ENCODE results near the gene CFD.
"Not testable (repeated sequence)": the region's sequence is repeated elsewhere in the genome, so short reads cannot be mapped to it uniquely, and the experiment has no call there.

The CFD gene

GRCh38 chr19:871446-872265 lies 12.2 kb downstream of the CFD start:
- no peak for DNase-seq (ENCODE audit: low read depth)

DNA sequence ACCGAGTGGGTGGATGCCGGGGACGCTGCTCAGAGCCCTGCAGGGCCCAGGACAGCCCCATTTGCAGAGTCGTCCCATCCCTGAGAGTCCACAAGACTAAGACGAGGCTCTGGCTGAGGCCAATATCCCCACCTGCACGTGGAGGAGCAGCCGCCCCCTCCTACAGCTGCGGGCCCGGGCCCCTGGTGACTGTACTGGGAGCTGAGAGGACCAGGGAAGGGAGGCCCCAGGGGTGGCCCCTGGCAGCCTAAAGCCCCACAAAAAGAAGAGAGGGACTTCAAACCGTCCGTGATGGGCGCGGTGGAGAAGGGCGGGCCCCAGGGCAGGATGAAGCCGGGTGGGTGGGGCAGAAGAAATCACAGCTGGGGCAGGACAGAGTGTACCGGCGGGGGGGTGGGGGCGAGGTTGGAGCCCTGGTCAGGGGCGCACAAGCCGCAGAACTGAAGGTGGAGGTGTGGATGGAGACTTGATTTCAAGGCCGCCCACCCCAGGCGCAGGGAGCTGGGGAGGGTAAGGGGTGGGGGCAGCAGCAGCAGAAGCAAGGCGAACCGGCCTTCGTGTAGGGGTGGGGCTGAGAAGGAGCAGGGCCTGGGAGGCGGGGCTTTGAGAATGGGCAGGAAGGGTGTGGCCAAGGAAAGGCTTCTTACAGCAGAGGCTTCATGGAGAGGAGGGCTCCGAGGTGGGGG lies 12.9 kb downstream of the CFD start:
- peak; percentile 76 for DNase-seq (ENCODE audit: low read depth)

DNA sequence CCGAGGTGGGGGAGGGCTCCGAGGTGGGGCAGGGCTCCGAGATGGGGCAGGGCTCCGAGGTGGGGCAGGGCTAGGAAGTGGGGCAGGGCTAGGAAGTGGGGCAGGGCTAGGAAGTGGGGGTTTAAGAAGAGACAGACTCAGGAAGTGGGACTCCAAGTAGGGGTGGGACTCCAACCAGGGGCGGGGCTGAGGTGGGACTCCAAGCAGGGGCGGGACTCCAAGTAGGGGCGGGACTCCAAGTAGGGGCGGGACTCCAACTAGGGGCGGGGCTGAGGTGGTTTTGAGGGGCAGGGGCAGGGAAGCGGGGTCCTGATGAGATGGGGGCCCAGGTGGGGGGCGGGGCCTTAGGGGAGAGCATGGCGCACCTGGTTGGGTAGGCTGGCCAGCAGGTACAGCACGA lies 13.6 kb downstream of the CFD start:
- peak; percentile 75 for DNase-seq (ENCODE audit: low read depth)

- DNase-seq (ENCODE audit: low read depth) = no peak
Measured at GRCh38 chr19:873561-874041, 14.1 kb downstream of the CFD start.

DNA sequence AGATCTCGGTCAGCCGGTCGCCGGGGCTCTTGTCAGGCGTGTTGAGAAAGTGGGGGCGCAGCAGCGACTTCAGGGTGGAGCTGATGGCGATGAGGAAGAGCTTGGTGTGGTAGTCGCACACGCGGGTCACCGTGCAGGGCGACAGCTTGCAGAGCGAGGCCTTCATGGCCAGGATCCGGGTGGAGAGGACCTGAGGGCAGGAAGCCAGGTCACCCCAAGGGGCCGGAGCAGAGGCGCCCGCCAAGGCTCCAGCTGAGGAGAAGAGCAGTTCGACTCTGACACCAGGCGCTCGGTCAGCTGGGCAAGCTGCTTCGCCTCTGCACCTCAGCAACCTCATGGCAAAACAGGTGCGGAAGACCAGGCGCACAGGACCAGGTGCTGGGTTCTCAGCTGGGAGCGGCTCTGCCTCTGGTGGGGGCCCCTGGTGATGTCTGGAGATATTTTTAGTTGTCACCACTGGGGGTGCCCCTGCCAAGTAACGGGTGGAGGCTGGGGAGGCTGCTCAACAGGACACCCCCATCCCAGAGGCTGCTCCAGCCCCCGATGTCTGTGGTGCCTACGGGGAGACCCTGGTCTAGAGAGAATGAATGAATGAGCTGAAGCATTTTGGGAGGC lies 15.9 kb downstream of the CFD start:
- DNase-seq (ENCODE audit: low read depth) = no peak

GRCh38 chr19:876089-876488 lies 16.6 kb downstream of the CFD start:
- DNase-seq (ENCODE audit: low read depth) = no peak

DNA sequence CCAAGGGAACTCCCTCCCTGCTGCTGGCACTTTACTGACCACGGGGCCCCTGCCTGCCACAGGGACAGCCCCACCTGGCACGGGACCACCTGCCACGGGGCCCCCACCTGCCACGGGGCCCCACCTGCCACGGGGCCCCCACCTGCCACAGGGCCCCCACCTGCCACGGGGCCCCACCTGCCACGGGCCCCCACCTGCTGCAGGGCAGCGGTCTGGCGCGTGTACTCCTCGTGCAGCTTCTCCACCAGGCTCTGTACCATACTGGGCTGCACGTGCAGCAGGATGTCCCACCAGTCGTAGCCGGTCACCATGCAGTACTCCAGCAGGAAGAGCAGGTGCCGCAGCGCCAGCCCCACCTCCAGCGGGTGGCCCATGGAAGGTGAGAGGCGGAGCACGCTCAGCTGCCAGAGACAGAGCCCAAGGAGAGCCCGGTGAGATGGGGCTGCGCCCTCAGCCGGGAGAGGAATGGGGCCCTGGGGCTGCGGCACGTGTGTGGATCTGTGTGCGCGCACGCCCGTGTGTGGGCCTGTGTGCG lies 17.4 kb downstream of the CFD start:
- DNase-seq (ENCODE audit: low read depth) = no peak

GRCh38 chr19:877992-878660 lies 18.7 kb downstream of the CFD start:
- DNase-seq (ENCODE audit: low read depth) = not testable (repeated sequence)

GRCh38 chr19:878751-879561 lies 19.5 kb downstream of the CFD start:
- DNase-seq (ENCODE audit: low read depth) = not testable (repeated sequence)

DNA sequence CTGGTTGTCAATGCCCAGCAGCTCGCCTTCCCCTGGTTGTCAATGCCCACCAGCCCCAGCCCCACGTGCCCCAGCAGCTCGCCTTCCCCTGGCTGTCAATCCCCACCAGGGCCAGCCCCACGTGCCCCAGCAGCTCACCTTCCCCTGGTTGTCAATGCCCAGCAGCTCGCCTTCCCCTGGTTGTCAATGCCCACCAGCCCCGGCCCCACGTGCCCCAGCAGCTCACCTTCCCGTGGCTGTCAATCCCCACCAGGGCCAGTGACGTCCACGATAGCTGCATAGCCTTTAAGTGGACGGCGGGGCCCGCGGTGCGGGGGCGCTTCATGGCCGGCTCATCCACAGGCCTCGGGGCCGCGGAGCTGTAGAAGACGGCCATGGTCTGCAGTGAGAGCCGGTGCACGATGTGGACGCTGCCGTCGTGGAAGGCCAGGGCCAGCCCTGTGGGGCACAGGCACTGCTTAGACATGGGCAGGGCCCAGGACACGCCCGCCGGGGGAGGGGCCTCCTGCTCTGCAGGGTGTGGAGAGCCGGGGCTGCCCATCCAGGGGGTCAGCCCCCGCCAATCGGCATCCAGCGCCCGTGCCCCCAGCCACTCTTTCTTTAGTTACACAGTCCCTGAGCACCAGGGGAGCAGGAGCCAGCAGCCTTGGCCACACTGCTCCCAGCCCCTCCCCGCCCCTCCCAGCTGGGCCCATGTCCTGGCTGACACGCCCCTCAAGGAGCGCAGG lies 20.4 kb downstream of the CFD start:
- no peak for DNase-seq (ENCODE audit: low read depth)

- no peak for DNase-seq (ENCODE audit: low read depth)
Measured at GRCh38 chr19:881385-882071, 22.1 kb downstream of the CFD start.

- no peak for DNase-seq (ENCODE audit: low read depth)
Measured at GRCh38 chr19:882871-883497, 23.5 kb downstream of the CFD start.

- DNase-seq (ENCODE audit: low read depth) = no peak
Measured at GRCh38 chr19:883661-884211, 24.3 kb downstream of the CFD start.

DNA sequence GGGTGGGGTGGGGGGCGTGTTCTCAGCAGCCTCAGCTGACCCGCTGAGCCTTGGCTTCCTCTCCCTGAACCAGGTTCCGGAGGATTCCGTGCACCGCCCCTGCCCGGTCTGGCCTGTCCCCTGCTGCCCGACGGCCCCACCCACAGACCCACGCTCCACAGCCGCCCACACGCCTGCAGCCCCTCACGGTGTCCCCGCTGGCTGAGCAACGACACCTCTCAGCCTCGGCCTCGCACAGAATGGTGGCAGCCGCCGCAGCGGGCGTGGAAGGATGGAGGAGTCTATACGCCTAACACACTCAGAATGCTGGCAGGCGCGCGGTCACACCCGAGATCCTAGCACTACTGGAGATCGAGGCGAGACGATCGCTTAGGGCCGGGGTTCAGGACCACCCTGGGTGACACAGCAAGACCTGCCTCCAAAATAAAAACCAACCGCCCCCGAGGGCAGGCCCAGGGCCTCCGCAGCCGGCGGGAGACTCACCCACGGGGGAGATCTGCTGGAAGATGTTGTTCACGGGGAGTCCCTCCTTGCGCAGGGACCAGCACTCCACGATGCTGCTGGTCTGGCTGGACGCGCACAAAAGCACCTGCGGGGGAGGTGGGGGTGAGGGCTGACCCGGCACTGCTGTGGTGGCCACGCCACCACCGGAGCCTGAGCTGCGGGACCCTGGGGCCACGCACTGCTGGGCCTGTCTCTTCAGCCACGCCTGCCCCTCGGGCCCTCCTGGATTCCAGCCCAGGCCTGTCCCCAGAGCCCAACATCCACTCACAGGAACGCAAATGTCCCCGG lies 25.2 kb downstream of the CFD start:
- no peak for DNase-seq (ENCODE audit: low read depth)

- no peak for DNase-seq (ENCODE audit: low read depth)
Measured at GRCh38 chr19:885536-886224, 26.2 kb downstream of the CFD start.

DNA sequence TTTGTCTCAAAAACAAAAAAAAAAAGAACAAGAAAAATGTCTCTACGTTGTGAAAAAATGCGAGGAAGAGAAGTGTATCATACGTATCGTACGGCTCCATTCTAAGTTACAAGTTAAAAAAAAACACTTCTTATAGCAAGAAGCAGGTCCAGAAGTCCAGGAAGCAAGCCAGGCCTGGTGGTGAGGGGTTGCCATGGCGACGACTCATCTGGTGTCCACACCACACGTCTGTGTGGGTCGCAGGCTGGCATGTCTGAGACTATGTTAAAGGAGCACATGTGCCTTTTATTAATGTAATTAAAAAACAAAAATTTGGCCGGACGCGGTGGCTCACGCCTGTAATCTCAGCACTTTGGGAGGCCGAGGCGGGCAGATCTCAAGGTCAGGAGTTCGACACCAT lies 27.6 kb downstream of the CFD start:
- peak; percentile 48 for DNase-seq (ENCODE audit: low read depth)

- no peak for DNase-seq (ENCODE audit: low read depth)
Measured at GRCh38 chr19:887599-887998, 28.1 kb downstream of the CFD start.
